G401.6 (cell line): ENCODE data around the gene COPG2.

Experiments
- FAIRE-seq: peaks from 2 replicates; lab custom pipeline; 2012; peaks lifted over from hg19 to GRCh38; lab: Jason Lieb, UNC

Gene COPG2

DNA sequence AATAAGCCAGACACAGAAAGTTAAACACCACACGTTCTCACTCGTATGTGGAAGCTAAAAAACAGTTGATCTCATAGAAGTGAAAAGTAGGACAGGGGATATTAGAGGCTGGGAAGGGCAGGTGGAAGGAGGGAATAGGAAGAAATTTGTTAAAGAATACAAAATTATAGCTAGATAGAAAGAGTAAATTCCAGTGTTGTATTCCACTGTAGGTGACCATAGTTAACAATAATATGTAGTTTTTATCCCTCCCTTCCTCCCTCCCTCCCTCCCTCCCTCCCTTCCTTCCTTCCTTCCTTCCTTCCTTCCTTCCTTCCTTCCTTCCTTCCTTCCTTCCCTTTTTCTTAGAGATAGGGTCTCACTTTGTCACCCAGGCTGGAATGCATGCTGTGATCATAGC is 196.6 kb downstream of the COPG2 start:
- no peak for FAIRE-seq

- no peak for FAIRE-seq
Observed at GRCh38 chr7:130468612-130469011, 199.9 kb downstream of the COPG2 start.

DNA sequence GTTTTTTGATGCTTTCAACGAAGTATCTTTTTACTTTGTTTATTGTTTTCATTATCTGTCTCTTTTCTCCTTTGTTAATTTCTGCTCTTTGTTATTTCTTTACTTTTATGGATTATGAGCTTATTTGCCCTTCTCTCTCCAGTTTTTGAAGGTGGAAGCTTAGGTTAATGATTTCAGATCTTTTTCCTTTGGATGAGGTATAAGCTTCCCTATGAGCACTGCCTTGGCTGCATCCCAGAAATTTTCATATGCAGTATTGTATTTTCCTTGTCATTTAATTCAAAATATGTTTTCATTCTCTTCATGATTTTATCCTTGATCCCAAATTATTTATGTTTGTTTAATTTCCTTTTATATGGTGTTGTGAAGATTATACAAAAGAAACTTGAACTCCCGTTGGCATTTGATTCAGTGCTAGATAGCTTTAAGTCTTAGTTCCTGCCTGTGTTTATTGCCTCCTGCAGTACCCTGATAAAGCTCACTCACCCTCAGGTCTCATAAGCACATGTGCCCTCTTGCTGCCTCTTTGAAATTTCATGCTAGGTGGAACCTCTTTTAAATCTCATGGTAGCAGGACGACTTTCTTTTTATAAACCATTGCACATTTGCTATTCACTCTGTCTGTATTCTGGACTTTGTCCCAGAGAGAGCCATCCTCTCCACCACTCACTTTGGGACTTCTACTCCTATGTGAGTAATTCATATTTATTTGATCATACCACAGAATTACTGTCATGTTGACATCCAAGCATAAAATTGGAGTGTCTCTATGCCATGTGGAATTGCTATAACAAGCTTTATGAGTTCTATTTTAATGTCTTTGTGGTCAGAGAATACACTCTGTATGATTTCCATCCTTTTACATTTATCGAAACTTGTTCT is 204.8 kb downstream of the COPG2 start:
- FAIRE-seq, result no peak

GRCh38 chr7:130461272-130461671 is 207.3 kb downstream of the COPG2 start:
- FAIRE-seq, result no peak

GRCh38 chr7:130458257-130458656 is 210.3 kb downstream of the COPG2 start:
- no peak for FAIRE-seq
